ENCODE results near the gene C3orf85.

Gene C3orf85

DNA sequence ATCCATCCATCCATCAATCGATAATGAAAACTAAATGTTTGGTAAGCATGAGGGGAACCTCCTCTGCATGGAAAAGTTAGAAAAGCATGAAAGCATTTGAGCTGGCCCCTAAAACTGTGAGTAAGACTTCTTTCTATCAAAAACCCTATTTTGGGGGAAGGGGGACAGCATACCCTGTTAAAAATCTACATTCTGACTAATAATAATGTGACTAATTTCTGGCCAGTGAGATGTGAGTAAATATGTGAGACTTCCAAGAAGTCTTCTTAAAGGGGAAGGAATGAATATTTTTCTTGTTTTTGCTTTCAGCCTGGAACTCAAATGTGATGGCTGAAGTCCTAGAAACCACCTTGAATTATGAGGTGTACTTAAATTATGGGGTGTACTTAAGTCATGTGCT is 54.9 kb downstream of the C3orf85 start:
- DNase-seq (ENCODE audit: low read depth in 1 of 2, low spot score in 1 of 2), result no peak
- Histone ChIP-seq H3K27me3 (ENCODE audit: insufficient read depth, poor library complexity, severe bottlenecking) (no peaks in the 10 kb centered on the region), H3K27ac (replicated peaks) (no peak overlapping the region), H3K4me3 (replicated peaks; ENCODE audit: insufficient read depth, low read length) (no peak overlapping the region)
- TF ChIP-seq, protein P1, sequence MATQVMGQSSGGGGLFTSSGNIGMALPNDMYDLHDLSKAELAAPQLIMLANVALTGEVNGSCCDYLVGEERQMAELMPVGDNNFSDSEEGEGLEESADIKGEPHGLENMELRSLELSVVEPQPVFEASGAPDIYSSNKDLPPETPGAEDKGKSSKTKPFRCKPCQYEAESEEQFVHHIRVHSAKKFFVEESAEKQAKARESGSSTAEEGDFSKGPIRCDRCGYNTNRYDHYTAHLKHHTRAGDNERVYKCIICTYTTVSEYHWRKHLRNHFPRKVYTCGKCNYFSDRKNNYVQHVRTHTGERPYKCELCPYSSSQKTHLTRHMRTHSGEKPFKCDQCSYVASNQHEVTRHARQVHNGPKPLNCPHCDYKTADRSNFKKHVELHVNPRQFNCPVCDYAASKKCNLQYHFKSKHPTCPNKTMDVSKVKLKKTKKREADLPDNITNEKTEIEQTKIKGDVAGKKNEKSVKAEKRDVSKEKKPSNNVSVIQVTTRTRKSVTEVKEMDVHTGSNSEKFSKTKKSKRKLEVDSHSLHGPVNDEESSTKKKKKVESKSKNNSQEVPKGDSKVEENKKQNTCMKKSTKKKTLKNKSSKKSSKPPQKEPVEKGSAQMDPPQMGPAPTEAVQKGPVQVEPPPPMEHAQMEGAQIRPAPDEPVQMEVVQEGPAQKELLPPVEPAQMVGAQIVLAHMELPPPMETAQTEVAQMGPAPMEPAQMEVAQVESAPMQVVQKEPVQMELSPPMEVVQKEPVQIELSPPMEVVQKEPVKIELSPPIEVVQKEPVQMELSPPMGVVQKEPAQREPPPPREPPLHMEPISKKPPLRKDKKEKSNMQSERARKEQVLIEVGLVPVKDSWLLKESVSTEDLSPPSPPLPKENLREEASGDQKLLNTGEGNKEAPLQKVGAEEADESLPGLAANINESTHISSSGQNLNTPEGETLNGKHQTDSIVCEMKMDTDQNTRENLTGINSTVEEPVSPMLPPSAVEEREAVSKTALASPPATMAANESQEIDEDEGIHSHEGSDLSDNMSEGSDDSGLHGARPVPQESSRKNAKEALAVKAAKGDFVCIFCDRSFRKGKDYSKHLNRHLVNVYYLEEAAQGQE (IDR thresholded peaks at IDR 0.05; ENCODE audit: insufficient replicate concordance, low read depth), result no peak
- no peak for TF ChIP-seq POLR2AphosphoS5 (IDR thresholded peaks at IDR 0.05; ENCODE audit: low read depth)
- no peak for TF ChIP-seq SPI1 (IDR thresholded peaks at IDR 0.05; ENCODE audit: borderline replicate concordance, low read depth)
- TF ChIP-seq GABPA (IDR thresholded peaks at IDR 0.05; ENCODE audit: low read depth), result no peak

DNA sequence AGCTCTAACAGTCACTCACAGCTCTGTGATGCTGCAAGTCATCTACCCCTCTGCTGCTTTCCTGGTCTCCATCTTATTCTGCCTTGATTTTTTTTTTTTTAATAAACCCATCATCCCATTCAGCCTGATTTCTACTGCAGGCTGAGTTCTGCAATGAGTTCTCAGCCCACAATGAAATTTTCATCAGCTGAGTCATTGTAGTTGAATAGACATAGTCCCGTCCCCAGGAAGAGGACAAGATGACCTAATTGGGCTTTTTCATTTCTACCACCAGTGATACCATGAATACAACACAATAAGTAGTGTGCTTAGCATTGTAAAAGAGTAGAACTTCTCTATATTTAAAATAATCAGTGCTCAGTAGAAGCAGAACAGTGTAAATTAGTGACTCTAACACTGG is 59.3 kb downstream of the C3orf85 start:
- no peaks in the 10 kb centered on the region for H3K27me3 ChIP-seq (ENCODE audit: insufficient read depth, poor library complexity, severe bottlenecking)
- no peak for DNase-seq (ENCODE audit: low read depth in 1 of 2, low spot score in 1 of 2)
- TF ChIP-seq, protein P2, sequence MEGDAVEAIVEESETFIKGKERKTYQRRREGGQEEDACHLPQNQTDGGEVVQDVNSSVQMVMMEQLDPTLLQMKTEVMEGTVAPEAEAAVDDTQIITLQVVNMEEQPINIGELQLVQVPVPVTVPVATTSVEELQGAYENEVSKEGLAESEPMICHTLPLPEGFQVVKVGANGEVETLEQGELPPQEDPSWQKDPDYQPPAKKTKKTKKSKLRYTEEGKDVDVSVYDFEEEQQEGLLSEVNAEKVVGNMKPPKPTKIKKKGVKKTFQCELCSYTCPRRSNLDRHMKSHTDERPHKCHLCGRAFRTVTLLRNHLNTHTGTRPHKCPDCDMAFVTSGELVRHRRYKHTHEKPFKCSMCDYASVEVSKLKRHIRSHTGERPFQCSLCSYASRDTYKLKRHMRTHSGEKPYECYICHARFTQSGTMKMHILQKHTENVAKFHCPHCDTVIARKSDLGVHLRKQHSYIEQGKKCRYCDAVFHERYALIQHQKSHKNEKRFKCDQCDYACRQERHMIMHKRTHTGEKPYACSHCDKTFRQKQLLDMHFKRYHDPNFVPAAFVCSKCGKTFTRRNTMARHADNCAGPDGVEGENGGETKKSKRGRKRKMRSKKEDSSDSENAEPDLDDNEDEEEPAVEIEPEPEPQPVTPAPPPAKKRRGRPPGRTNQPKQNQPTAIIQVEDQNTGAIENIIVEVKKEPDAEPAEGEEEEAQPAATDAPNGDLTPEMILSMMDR (IDR thresholded peaks at IDR 0.05; ENCODE audit: insufficient read depth, low read length), result no peak
- no peak for TF ChIP-seq SPI1 (IDR thresholded peaks at IDR 0.05; ENCODE audit: borderline replicate concordance, low read depth)
- TF ChIP-seq GABPA (IDR thresholded peaks at IDR 0.05; ENCODE audit: low read depth), result no peak
- TF ChIP-seq, protein P1 (IDR thresholded peaks at IDR 0.05; ENCODE audit: insufficient replicate concordance, low read depth), result no peak
- TF ChIP-seq POLR2AphosphoS5 (IDR thresholded peaks at IDR 0.05; ENCODE audit: low read depth), result no peak
- H3K4me3 ChIP-seq (replicated peaks; ENCODE audit: insufficient read depth, low read length), result no peak overlapping the region
- no peak overlapping the region for H3K27ac ChIP-seq (replicated peaks)
